GM12878 (cell line): ENCODE data around the gene TDRD12. TPM values are rescaled to one million over a fixed set of nuclear protein-coding genes. Genes with fewer than 3 reads are reported as not detected.

Experiments
- ATAC-seq: fragments of 200-7000 bp; cut with Tn5 transposase; 3 replicates; pipeline ENCODE4 v1.9.1; 2020; ENCODE audit warnings: mild to moderate bottlenecking, moderate library complexity
- BruUV-seq: library from RNA; stranded (reverse); fragments of 400-500 nt; replicated peaks from 2 replicates; lab custom pipeline; 2021; lab: Mats Ljungman, UMichigan
- CTCF ChIA-PET: fragments of 300-600 bp; sonication (Branson Sonifier 250); formaldehyde crosslinking; extraction: SDS; loops from one replicate; lab custom pipeline; 2021; ENCODE audit warnings: inconsistent platforms; lab: Yijun Ruan, JAX
- POLR2A ChIA-PET: fragments of 350-600 bp; formaldehyde crosslinking; extraction: SDS; loops from one replicate; lab custom pipeline; 2021; ENCODE audit warnings: inconsistent platforms; lab: Charles Lee
- RAD21 ChIA-PET: fragments of 300-600 bp; sonication (Branson Sonifier 250); formaldehyde crosslinking; loops from one replicate; lab custom pipeline; 2023; ENCODE audit warnings: antibody characterized with exemption; ENCODE audit not compliant: unreplicated experiment; lab: Charles Lee
- SMC1A ChIA-PET: fragments of 300-600 bp; sonication (Branson Sonifier 250); formaldehyde crosslinking; loops from one replicate; lab custom pipeline; 2023; ENCODE audit not compliant: unreplicated experiment, uncharacterized antibody; lab: Charles Lee
- DNase-seq: peaks from one replicate; pipeline ENCODE4 v3.0.0-alpha.2; 2011; ENCODE audit warnings: low read depth, low spot score
- FAIRE-seq: peaks from 3 replicates; lab custom pipeline; 2011; peaks lifted over from hg19 to GRCh38; lab: Jason Lieb, UNC
- H2AFZ ChIP-seq: 2 replicates; pipeline ENCODE4 v1.6.0; 2011; ENCODE audit warnings: low read depth, low read length, control low read depth; ENCODE audit not compliant: control insufficient read depth
- H3K27ac ChIP-seq: 2 replicates; pipeline ENCODE4 v1.5.1; 2011; ENCODE audit warnings: control low read depth; ENCODE audit not compliant: control insufficient read depth, insufficient read depth
- H3K27me3 ChIP-seq, 2 experiments: replicated peaks in 1 of 2; 2 replicates each; pipeline versions ENCODE4 v1.6.0 to v1.6.1; 2011; ENCODE audit warnings: low read length in 1 of 2; ENCODE audit not compliant: control insufficient read depth in 2 of 2, insufficient read depth in 2 of 2
- H3K36me3 ChIP-seq, 2 experiments: 2 replicates each; pipeline ENCODE4 v1.5.1; 2011; ENCODE audit warnings: low read length in 1 of 2; ENCODE audit not compliant: control insufficient read depth in 2 of 2, insufficient read depth in 2 of 2
- H3K4me1 ChIP-seq: 2 replicates; pipeline ENCODE4 v1.6.1; 2011; ENCODE audit warnings: mild to moderate bottlenecking, low read length, moderate library complexity, mixed read lengths; ENCODE audit not compliant: control insufficient read depth, insufficient read depth
- H3K4me2 ChIP-seq: 2 replicates; pipeline ENCODE4 v1.6.0; 2011; ENCODE audit warnings: control low read depth; ENCODE audit not compliant: control insufficient read depth, insufficient read depth
- H3K4me3 ChIP-seq: fragments of 200-600 bp; sonication (generic); 2 replicates; pipeline ENCODE4 v1.5.1; 2016
- H3K79me2 ChIP-seq: 2 replicates; pipeline ENCODE4 v1.6.0; 2011; ENCODE audit warnings: low read length; ENCODE audit not compliant: control insufficient read depth, insufficient read depth
- H3K9ac ChIP-seq: 2 replicates; pipeline ENCODE4 v1.8.0; 2011; ENCODE audit warnings: low read length, control low read depth, mixed read lengths; ENCODE audit not compliant: control insufficient read depth, insufficient read depth
- H3K9me3 ChIP-seq: replicated peaks from 3 replicates; pipeline ENCODE4 v1.5.1; 2011; ENCODE audit warnings: mild to moderate bottlenecking, low read length; ENCODE audit not compliant: control insufficient read depth, insufficient read depth
- H4K20me1 ChIP-seq: 2 replicates; pipeline ENCODE4 v1.6.0; 2011; ENCODE audit not compliant: control insufficient read depth, insufficient read depth
- BACH1 ChIP-seq: fragments of 450-650 bp; IDR thresholded peaks from 2 replicates; pipeline ENCODE4 v1.6.1; 2017; ENCODE audit warnings: mild to moderate bottlenecking, borderline replicate concordance
- NFXL1 ChIP-seq: fragments of 450-650 bp; IDR thresholded peaks from 2 replicates; pipeline ENCODE4 v1.6.1; 2017; ENCODE audit warnings: antibody characterized with exemption, mild to moderate bottlenecking, borderline replicate concordance
- NR2F1 ChIP-seq: fragments of 450-650 bp; conservative IDR thresholded peaks from 2 replicates; pipeline ENCODE4 v1.6.1; 2017; ENCODE audit warnings: mild to moderate bottlenecking
- WGBS: methylation state at CpG from one replicate; pipeline ENCODE4 v1.1.6; 2016; ENCODE audit warnings: low lambda C conversion rate; ENCODE audit not compliant: insufficient replicate concordance, insufficient coverage; ENCODE audit errors: missing lambda C conversion rate; 5-methylcytosine and 5-hydroxymethylcytosine counted together
- in situ Hi-C: fragments of 300-500 bp; cut with MboI; formaldehyde crosslinking; loops from 9 replicates; pipeline ENCODE4 v1.14.3; 2018; ENCODE audit warnings: mixed read lengths
- intact Hi-C: fragments of 100-400 bp; cut with micrococcal nuclease; formaldehyde crosslinking; loops from one replicate; pipeline ENCODE4 v1.14.2; 2022; ENCODE audit not compliant: unreplicated experiment
- polyA plus RNA-seq, 11 experiments: library from polyadenylated mRNA; depleted of rRNA in 4 of 11; unstranded in 6 of 11; stranded (reverse) in 5 of 11; fragments of >200 nt; fragmentation: Nextera tagmentation in 4 of 11; fragmentation: Illumina TruSeq in 1 of 11; extraction: Ambion mirVana in 4 of 11; extraction: Trizol in 1 of 11; gene quantifications; 1 replicate in 1 of 11; 2 replicates in 10 of 11; pipeline versions ENCODE4 v1.2.1 to v1.2.3, GENCODE V29; 2011 to 2016; ENCODE audit warnings: inconsistent platforms in 2 of 11, missing spikeins in 2 of 11, low read depth in 1 of 11
- total RNA-seq, 4 experiments: library from RNA; depleted of rRNA in 3 of 4; stranded (reverse); fragments of >200 nt in 3 of 4; fragmentation: Illumina TruSeq in 1 of 4; extraction: Trizol in 1 of 4; gene quantifications; 2 replicates each; pipeline versions ENCODE4 v1.2.1 to v1.2.3, GENCODE V29; 2013 to 2021
- TF ChIP-seq, protein P1 (sequence below): IDR thresholded peaks from 2 replicates; pipeline ENCODE4 v1.6.1; 2012; ENCODE audit warnings: low read depth, low read length, improper control_type of control experiment
- TF ChIP-seq, protein P2 (sequence below): IDR thresholded peaks from 2 replicates; pipeline ENCODE4 v1.6.1; 2012; ENCODE audit warnings: low read length, inconsistent platforms

TDRD12 gene
- total and polyA plus RNA-seq, 10 of the 15 experiments (the other 5 are each of a cell fraction or from before 2014, with no cell fraction given) = 0.08 to 0.15 TPM; not detected in 8

DNA sequence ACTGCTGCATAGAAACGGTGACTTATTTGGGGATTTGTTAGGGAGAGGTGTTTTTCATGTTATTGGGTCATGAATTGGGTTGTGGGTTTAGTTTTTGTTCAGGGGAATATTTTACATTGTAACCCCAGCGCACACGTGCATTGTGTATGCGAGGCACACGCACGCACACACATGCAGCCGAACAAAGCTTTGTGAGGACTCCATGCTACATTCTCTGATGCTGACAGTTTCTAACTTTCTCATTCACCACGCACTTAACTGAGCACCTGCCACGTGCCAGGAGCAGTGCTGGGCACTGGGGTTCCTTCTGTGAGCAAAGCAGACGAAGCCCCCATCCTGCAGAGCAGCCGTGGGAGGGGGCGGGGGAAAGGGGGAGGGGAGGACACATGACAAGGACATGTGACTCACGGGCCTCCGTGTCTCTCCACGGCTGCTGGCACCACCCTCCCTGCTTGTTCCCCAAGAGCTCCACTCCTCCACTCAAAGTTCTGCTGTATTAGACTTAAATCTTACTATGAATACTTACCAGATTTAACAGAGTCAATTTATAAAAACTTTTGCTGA is 94.4 kb downstream of the TDRD12 start:
- FAIRE-seq = no peak

More for the DNA sequence above, 94.4 kb downstream of the TDRD12 start:
- no TSS peak for BruUV-seq
- CTCF ChIA-PET = no interaction called here
- no peaks in the 10 kb centered on the region for H3K27me3 ChIP-seq
- intact Hi-C loops = no loop called here
- H3K4me2 ChIP-seq = no peak overlapping the region
- no peak for DNase-seq
- H3K9me3 ChIP-seq = no peaks in the 10 kb centered on the region
- no peak overlapping the region for H3K27ac ChIP-seq
- no peak overlapping the region for H3K4me3 ChIP-seq
- H3K36me3 ChIP-seq = no peaks in the 10 kb centered on the region
- no peaks in the 10 kb centered on the region for H4K20me1 ChIP-seq
- no peak for ATAC-seq
- TF ChIP-seq NFXL1 (no peak), BACH1 (no peak), NR2F1 (no peak)
- TF ChIP-seq, protein P1, sequence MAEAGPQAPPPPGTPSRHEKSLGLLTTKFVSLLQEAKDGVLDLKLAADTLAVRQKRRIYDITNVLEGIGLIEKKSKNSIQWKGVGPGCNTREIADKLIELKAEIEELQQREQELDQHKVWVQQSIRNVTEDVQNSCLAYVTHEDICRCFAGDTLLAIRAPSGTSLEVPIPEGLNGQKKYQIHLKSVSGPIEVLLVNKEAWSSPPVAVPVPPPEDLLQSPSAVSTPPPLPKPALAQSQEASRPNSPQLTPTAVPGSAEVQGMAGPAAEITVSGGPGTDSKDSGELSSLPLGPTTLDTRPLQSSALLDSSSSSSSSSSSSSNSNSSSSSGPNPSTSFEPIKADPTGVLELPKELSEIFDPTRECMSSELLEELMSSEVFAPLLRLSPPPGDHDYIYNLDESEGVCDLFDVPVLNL = no peak
- TF ChIP-seq, protein P2, sequence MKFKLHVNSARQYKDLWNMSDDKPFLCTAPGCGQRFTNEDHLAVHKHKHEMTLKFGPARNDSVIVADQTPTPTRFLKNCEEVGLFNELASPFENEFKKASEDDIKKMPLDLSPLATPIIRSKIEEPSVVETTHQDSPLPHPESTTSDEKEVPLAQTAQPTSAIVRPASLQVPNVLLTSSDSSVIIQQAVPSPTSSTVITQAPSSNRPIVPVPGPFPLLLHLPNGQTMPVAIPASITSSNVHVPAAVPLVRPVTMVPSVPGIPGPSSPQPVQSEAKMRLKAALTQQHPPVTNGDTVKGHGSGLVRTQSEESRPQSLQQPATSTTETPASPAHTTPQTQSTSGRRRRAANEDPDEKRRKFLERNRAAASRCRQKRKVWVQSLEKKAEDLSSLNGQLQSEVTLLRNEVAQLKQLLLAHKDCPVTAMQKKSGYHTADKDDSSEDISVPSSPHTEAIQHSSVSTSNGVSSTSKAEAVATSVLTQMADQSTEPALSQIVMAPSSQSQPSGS = no peak
- TF ChIP-seq, all 136 proteins: peak for 0
- Histone ChIP-seq H3K4me1 (peaks cover 6% of the 10 kb centered on the region), H3K9ac (no peak overlapping the region), H3K79me2 (no peaks in the 10 kb centered on the region), H2AFZ (no peak overlapping the region)
- in situ Hi-C loops = no loop called here
- WGBS = 44% methylated on average over 14 of the region's 15 CpGs
- ChIA-PET SMC1A (no interaction called here), RAD21 (no interaction called here), POLR2A (no interaction called here)
